ENCODE results near the gene AFF3.

DNA sequence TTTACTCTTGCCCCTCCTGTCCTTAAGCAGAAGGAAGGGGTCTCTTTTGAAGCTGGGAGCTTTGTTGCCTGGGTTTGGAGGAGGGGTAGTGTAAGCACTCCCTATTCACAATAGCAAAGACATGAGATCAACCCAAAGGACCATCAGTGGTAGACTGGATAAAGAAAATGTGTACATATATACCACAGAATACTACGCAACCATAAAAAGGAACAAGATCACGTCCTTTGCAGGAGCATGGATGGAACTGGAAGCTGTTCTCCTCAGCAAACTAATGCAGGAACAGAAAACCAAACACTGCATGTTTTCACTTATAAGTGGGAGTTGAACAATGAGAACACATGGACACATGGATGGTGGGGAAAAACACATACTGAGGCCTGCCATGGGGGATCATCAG, 371.5 kb downstream of the AFF3 start:
- no peak for TF ChIP-seq POLR2A (IDR thresholded peaks at IDR 0.05)
- TF ChIP-seq, protein P1, sequence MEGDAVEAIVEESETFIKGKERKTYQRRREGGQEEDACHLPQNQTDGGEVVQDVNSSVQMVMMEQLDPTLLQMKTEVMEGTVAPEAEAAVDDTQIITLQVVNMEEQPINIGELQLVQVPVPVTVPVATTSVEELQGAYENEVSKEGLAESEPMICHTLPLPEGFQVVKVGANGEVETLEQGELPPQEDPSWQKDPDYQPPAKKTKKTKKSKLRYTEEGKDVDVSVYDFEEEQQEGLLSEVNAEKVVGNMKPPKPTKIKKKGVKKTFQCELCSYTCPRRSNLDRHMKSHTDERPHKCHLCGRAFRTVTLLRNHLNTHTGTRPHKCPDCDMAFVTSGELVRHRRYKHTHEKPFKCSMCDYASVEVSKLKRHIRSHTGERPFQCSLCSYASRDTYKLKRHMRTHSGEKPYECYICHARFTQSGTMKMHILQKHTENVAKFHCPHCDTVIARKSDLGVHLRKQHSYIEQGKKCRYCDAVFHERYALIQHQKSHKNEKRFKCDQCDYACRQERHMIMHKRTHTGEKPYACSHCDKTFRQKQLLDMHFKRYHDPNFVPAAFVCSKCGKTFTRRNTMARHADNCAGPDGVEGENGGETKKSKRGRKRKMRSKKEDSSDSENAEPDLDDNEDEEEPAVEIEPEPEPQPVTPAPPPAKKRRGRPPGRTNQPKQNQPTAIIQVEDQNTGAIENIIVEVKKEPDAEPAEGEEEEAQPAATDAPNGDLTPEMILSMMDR (IDR thresholded peaks at IDR 0.05), result no peak

Measured in right lobe of liver (tissue), 4 donors.